Right ventricle myocardium superior (tissue), 1 donor: ENCODE data around the gene SHC2. TPM values are rescaled to one million over a fixed set of nuclear protein-coding genes. Genes with fewer than 3 reads are reported as not detected.

Experiments
- ATAC-seq: fragments of 200-7000 bp; cut with Tn5 transposase; one replicate; pipeline ENCODE4 v1.9.1; 2020; ENCODE audit warnings: mild to moderate bottlenecking; ENCODE audit not compliant: poor library complexity
- DNase-seq: peaks from one replicate; pipeline ENCODE4 v3.0.0-alpha.2; 2020
- intact Hi-C: fragments of 100-400 bp; cut with DNase I; formaldehyde crosslinking; loops from one replicate; pipeline ENCODE4 v1.11.2; 2022
- long read RNA-seq: library from polyadenylated mRNA; unstranded; transcript quantifications from one replicate; pipeline ENCODE4 v2.0.0, GENCODE V29; 2021
- total RNA-seq: library from RNA; stranded (reverse); fragmentation: NEBNext Ultra II Directional; extraction: Animal tissue kit (Norgen Biotek cat#: 25700); gene quantifications from one replicate; pipeline ENCODE4 v1.2.1, GENCODE V29; 2021
- donor health status: DM: no; HTN: yes; CAD: no; lungs with severe emphysema.

The SHC2 gene
- total RNA-seq = 8.8 TPM
- long read RNA-seq, transcript SHC2-201 (13 exons, 2,494 nt) = major isoform, 44 of 62 reads
- long read RNA-seq, partial matches to known transcripts = 2 of 62 reads
- long read RNA-seq, other reads (novel, unspliced or antisense) = 14 of 62 reads

- intact Hi-C loops = no loop called here
- DNase-seq = no peak
- ATAC-seq = peak; percentile 50
Observed at GRCh38 chr19:460877-461720, at the start of gene SHC2. TSS of gene SHC2 (minus strand) at chr19:461033. CDS start at chr19:460996, 37 bp downstream.

- no peak for ATAC-seq
- intact Hi-C loops = no loop called here
- no peak for DNase-seq
Observed at GRCh38 chr19:508204-509150, 47.6 kb upstream of the SHC2 start.

- ATAC-seq = peak; percentile 92
- DNase-seq = peak; percentile 96
- intact Hi-C loops = no loop called here
Observed at GRCh38 chr19:507286-508203, 46.7 kb upstream of the SHC2 start, which contains the start of gene TPGS1. TSS of gene TPGS1 (plus strand) at chr19:507497. CDS start at chr19:507507, 10 bp downstream.

- intact Hi-C loops = no loop called here
- DNase-seq (peak; percentile 98), ATAC-seq (peak; percentile 92)
Observed at GRCh38 chr19:506404-507285, 45.8 kb upstream of the SHC2 start.

GRCh38 chr19:504616-505015 is 43.8 kb upstream of the SHC2 start:
- ATAC-seq = no peak
- DNase-seq = no peak
- intact Hi-C loops = no loop called here

GRCh38 chr19:501646-502045 is 40.8 kb upstream of the SHC2 start:
- intact Hi-C loops = no loop called here
- ATAC-seq = no peak
- DNase-seq = no peak

- ATAC-seq = no peak
Observed at GRCh38 chr19:498977-499623, 38.3 kb upstream of the SHC2 start.

GRCh38 chr19:498511-498891 is 37.7 kb upstream of the SHC2 start:
- intact Hi-C loops = no loop called here
- ATAC-seq (no peak), DNase-seq (no peak)

More at GRCh38 chr19:498977-499623, 38.3 kb upstream of the SHC2 start:
- intact Hi-C loops = no loop called here
- DNase-seq = no peak

GRCh38 chr19:497869-498510 is 37.2 kb upstream of the SHC2 start:
- DNase-seq (no peak), ATAC-seq (no peak)
- intact Hi-C loops = no loop called here

- DNase-seq (no peak), ATAC-seq (no peak)
- intact Hi-C loops = no loop called here
Observed at GRCh38 chr19:497491-497868, 36.6 kb upstream of the SHC2 start.

GRCh38 chr19:496986-497385 is 36.2 kb upstream of the SHC2 start:
- intact Hi-C loops = no loop called here
- ATAC-seq = no peak
- DNase-seq = no peak

- DNase-seq (no peak), ATAC-seq (no peak)
- intact Hi-C loops = no loop called here
Observed at GRCh38 chr19:496112-496665, 35.4 kb upstream of the SHC2 start, which contains the start of gene MADCAM1. TSS of gene MADCAM1 (plus strand) at chr19:496486. CDS start at chr19:496500, 14 bp downstream.

- DNase-seq (no peak), ATAC-seq (no peak)
Observed at GRCh38 chr19:495402-496111, 34.7 kb upstream of the SHC2 start.

GRCh38 chr19:495081-495401 is 34.2 kb upstream of the SHC2 start:
- no peak for ATAC-seq
- intact Hi-C loops = no loop called here

More at GRCh38 chr19:495402-496111, 34.7 kb upstream of the SHC2 start:
- intact Hi-C loops = no loop called here

GRCh38 chr19:494171-495080 is 33.6 kb upstream of the SHC2 start:
- DNase-seq (no peak), ATAC-seq (no peak)
- intact Hi-C loops = no loop called here

More at GRCh38 chr19:495081-495401, 34.2 kb upstream of the SHC2 start:
- DNase-seq = no peak
